Testis (tissue), 3 donors: ENCODE measurements around the gene TRIO. TPM values are rescaled to one million over a fixed set of nuclear protein-coding genes. Genes with fewer than 3 reads are reported as not detected.

Experiments
- DNase-seq: peaks from one replicate; pipeline ENCODE4 v3.0.0-alpha.2; 2019
- H3K27ac ChIP-seq, 2 donors: fragments of 200-600 bp; sonication (generic); one replicate each; pipeline ENCODE4 v1.5.1; 2019
- H3K27me3 ChIP-seq: fragments of 200-600 bp; sonication (generic); one replicate; pipeline ENCODE4 v1.5.1; 2019
- H3K36me3 ChIP-seq: fragments of 200-600 bp; sonication (generic); one replicate; pipeline ENCODE4 v1.5.1; 2017; ENCODE audit warnings: low read depth; ENCODE audit errors: missing control alignments
- H3K4me1 ChIP-seq: fragments of 200-600 bp; sonication (generic); one replicate; pipeline ENCODE4 v1.5.1; 2019
- H3K4me3 ChIP-seq, 2 donors: fragments of 200-600 bp; sonication (generic); one replicate each; pipeline ENCODE4 v1.5.1; 2017 to 2019
- H3K9me3 ChIP-seq: fragments of 200-600 bp; sonication (generic); one replicate; pipeline ENCODE4 v1.5.1; 2017
- POLR2A ChIP-seq: fragments of 450-650 bp; IDR thresholded peaks from one replicate; pipeline ENCODE4 v1.6.1; 2017; ENCODE audit warnings: antibody characterized with exemption, mild to moderate bottlenecking, moderate library complexity
- WGBS, 2 donors: methylation state at CpG; one replicate each; pipeline ENCODE4 v1.1.5; 2018; 5-methylcytosine and 5-hydroxymethylcytosine counted together
- intact Hi-C: fragments of 100-400 bp; cut with DNase I; formaldehyde crosslinking; loops from one replicate; pipeline ENCODE4 v1.15.1; 2023; ENCODE audit warnings: low total_unique reads
- polyA plus RNA-seq: library from polyadenylated mRNA; stranded (reverse); fragments of 350-450 nt; fragmentation: Illumina TruSeq; extraction: RNeasy Lipid Tissue Mini Kit (QIAGEN cat#74804); gene quantifications from one replicate; pipeline ENCODE4 v1.2.3, GENCODE V29; 2014; ENCODE audit warnings: low read depth, low replicate concordance; ENCODE audit not compliant: insufficient read depth
- total RNA-seq, 2 donors: library from RNA; depleted of rRNA; stranded (reverse); fragments of >200 nt; gene quantifications; one replicate each; pipeline ENCODE4 v1.2.3, GENCODE V29; 2016
- TF ChIP-seq, protein P1 (sequence below), 3 experiments: fragments of 450-650 bp in 2 of 3; fragments of 200-600 bp in 1 of 3; sonication (generic) in 1 of 3; IDR thresholded peaks; one replicate each; pipeline ENCODE4 v1.5.1; 2016 to 2019; ENCODE audit warnings: antibody characterized with exemption in 3 of 3, mild to moderate bottlenecking in 2 of 3, moderate library complexity in 1 of 3

The TRIO gene
- total and polyA plus RNA-seq, 3 donors from 2014 or later: 47.2 to 295 (median 249) TPM

DNA sequence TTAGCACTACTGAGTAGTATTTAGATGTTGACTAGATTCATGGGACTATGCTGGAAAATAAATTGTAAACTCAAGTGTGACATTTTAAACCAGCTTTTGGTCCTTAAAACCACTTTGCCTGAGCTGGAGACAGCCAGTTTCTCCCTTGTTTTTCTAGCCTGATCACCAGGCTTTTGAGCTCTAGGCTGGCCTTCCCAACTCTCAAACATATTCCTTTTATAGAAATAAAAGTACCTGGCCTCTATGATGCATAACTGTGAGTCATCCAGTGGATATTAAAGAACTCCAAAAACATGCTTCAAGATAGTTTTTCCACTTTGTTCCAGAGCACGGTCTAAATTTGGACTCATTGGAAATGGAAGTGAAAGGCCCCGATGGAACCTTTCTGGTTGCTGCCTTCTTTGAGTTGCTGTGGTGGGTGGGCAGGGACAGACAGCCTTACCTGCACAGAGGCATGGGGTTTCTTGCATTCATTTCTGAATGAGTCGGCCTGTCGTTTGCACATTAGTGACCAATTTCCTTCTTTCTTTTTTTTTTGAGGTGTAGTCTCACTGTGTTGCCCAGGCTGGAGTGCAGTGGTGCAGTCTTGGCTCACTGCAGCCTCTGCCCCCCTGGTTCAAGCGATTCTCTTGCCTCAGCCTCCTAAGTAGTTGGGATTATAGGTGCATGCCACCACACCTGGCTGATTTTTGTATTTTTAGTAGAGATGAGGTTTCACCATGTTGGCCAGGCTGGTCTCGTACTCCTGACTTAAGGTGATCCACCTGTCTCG, 43.1 kb downstream of the TRIO start:
- no peaks in the 10 kb centered on the region for H3K36me3 ChIP-seq
- H3K9me3 ChIP-seq: no peaks in the 10 kb centered on the region
- WGBS, 2 donors: 83 to 86% methylated on average over 7 of the region's 7 CpGs
- H3K27ac ChIP-seq: peak overlapping the region in 1 of 2 donors; percentile 79
- H3K4me3 ChIP-seq: no peak overlapping the region
- intact Hi-C loops: no loop called here
- no peak for TF ChIP-seq POLR2A
- TF ChIP-seq, protein P1, sequence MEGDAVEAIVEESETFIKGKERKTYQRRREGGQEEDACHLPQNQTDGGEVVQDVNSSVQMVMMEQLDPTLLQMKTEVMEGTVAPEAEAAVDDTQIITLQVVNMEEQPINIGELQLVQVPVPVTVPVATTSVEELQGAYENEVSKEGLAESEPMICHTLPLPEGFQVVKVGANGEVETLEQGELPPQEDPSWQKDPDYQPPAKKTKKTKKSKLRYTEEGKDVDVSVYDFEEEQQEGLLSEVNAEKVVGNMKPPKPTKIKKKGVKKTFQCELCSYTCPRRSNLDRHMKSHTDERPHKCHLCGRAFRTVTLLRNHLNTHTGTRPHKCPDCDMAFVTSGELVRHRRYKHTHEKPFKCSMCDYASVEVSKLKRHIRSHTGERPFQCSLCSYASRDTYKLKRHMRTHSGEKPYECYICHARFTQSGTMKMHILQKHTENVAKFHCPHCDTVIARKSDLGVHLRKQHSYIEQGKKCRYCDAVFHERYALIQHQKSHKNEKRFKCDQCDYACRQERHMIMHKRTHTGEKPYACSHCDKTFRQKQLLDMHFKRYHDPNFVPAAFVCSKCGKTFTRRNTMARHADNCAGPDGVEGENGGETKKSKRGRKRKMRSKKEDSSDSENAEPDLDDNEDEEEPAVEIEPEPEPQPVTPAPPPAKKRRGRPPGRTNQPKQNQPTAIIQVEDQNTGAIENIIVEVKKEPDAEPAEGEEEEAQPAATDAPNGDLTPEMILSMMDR (IDR thresholded peaks at IDR 0.05): no peak
- DNase-seq: no peak
- H3K4me1 ChIP-seq: peaks cover 24% of the 10 kb centered on the region
- H3K27me3 ChIP-seq: no peaks in the 10 kb centered on the region

DNA sequence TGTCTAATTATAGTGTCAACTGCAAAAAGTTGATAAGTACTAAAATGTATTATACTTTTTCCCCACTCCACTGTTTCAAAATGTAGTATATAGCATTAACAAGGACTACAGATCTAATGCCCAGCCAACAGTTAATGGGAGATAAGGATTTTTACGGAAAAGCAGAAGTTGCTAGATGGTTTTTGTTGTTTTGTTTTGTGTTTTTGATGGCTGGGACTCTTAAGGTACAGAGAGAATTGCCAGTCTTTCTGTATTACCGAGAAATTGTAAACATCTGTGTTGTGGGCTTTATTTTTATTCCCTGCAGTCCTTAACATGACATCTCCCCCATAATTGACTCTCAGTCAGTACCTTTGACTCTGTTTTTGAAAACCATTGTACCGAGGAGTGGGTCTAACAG, 44.0 kb downstream of the TRIO start:
- no peak overlapping the region for H3K4me3 ChIP-seq
- 59 to 63% methylated on average over 3 of the region's 3 CpGs for WGBS, 2 donors
- DNase-seq: no peak
- TF ChIP-seq, protein P1 (IDR thresholded peaks at IDR 0.05): no peak
- TF ChIP-seq POLR2A: no peak
- H3K36me3 ChIP-seq: no peaks in the 10 kb centered on the region
- no peak overlapping the region for H3K27ac ChIP-seq
- intact Hi-C loops: no loop called here
- no peaks in the 10 kb centered on the region for H3K27me3 ChIP-seq
- no peaks in the 10 kb centered on the region for H3K9me3 ChIP-seq
- H3K4me1 ChIP-seq: peaks cover 24% of the 10 kb centered on the region

DNA sequence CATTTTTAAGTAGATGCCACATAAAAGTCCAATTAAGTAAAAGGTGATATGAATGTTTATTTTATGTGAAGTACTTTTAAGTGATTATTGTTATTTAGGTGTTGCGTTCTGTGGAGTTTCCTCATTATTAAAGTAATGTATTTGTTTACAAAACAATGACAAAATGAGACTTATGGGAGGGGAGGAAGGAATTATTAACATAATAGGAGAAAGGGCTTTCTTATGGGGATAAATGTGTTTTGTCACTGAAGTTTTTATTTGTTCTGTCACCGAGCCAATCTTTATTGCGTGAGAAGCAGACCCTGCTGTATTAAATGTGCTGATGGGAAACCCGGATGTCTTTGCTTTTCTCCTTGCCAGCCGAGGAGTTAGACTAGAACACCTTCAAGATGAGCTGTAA, 44.5 kb downstream of the TRIO start:
- no peaks in the 10 kb centered on the region for H3K36me3 ChIP-seq
- DNase-seq: no peak
- H3K9me3 ChIP-seq: no peaks in the 10 kb centered on the region
- H3K4me3 ChIP-seq: no peak overlapping the region
- no peak overlapping the region for H3K27ac ChIP-seq
- TF ChIP-seq, protein P1 (IDR thresholded peaks at IDR 0.05): no peak
- no peak for TF ChIP-seq POLR2A
- intact Hi-C loops: no loop called here
- H3K27me3 ChIP-seq: no peaks in the 10 kb centered on the region
- 70 to 78% methylated on average over 5 of the region's 5 CpGs for WGBS, 2 donors
- peaks cover 24% of the 10 kb centered on the region for H3K4me1 ChIP-seq

DNA sequence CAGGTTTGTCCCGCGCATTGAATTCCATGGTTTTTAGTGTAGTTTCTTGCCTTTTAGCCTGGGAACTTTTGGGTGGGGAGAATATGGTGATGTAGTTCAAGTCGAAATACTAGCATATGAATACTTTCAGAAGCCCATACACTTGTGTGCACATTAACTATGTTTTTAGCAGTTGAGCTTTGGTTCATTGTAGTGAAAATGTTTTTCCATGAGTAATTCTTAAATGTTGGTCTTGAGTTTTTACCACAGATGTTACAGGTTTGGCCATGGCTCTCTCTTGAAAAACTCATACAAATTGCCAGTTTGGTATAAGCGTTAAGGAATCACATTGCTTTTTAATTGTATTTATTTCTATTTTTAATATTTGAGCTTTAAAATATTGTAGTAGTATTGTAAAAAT, 45.6 kb downstream of the TRIO start:
- H3K27me3 ChIP-seq: no peaks in the 10 kb centered on the region
- TF ChIP-seq, protein P1 (IDR thresholded peaks at IDR 0.05): no peak
- no peak for TF ChIP-seq POLR2A
- H3K4me1 ChIP-seq: peaks cover 18% of the 10 kb centered on the region
- H3K27ac ChIP-seq: no peak overlapping the region
- intact Hi-C loops: no loop called here
- H3K9me3 ChIP-seq: no peaks in the 10 kb centered on the region
- DNase-seq: no peak
- WGBS, 2 donors: 92 to 93% methylated on average over 4 of the region's 4 CpGs
- no peak overlapping the region for H3K4me3 ChIP-seq
- no peaks in the 10 kb centered on the region for H3K36me3 ChIP-seq

DNA sequence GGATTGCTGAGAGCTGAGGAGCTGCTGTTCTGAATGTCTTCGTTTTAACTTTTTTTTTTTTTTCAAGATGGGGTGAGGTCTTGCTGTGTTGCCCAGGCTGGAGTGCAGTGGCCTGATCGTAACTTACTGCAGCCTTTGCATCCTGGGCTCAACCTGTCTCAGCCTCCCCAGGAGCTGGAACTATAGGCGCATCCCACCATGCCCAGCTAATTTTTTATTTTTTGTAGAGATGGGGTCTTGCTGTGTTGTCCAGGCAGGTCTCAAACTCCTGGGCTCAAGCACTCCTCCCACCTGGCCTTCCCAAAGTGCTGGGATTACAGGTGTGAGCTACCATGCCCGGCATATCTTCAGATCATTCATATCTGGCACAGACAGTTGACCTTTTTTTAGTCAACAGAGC, 46.5 kb downstream of the TRIO start:
- Histone ChIP-seq H3K27ac (no peak overlapping the region), H3K36me3 (no peaks in the 10 kb centered on the region), H3K4me3 (no peak overlapping the region), H3K4me1 (peaks cover 13% of the 10 kb centered on the region), H3K9me3 (no peaks in the 10 kb centered on the region), H3K27me3 (no peaks in the 10 kb centered on the region)
- 57 to 68% methylated on average over 4 of the region's 4 CpGs for WGBS, 2 donors
- no peak for TF ChIP-seq POLR2A
- TF ChIP-seq, protein P1 (IDR thresholded peaks at IDR 0.05): no peak
- intact Hi-C loops: no loop called here
- DNase-seq: no peak
